ENCODE data around the gene MAPRE2.

GRCh38 chr18:35118641-35119040, 77.4 kb downstream of the MAPRE2 start:
- no peak for TF ChIP-seq CTCF (IDR thresholded peaks at IDR 0.05; ENCODE audit: low read depth, low read length)
- TF ChIP-seq EZH2phosphoT487 (IDR thresholded peaks at IDR 0.05; ENCODE audit: low read depth), result no peak
